Endothelial cell of umbilical vein (primary cell): ENCODE data around the gene CMC2. TPM values are rescaled to one million over a fixed set of nuclear protein-coding genes. Genes with fewer than 3 reads are reported as not detected.

ENCODE experiments used
- BruUV-seq: library from RNA; stranded (reverse); fragments of 400-500 nt; replicated peaks from 2 replicates; lab custom pipeline; 2021; lab: Mats Ljungman, UMichigan
- CTCF ChIA-PET: fragments of 300-600, 350-600 bp; sonication (Branson Sonifier 250); formaldehyde crosslinking; loops from one replicate; lab custom pipeline; 2021; ENCODE audit warnings: antibody characterized with exemption, inconsistent platforms; lab: Charles Lee
- POLR2A ChIA-PET: fragments of 300-600, 350-600 bp; sonication (Branson Sonifier 250); formaldehyde crosslinking; loops from one replicate; lab custom pipeline; 2021; ENCODE audit warnings: antibody characterized with exemption, inconsistent platforms; lab: Charles Lee
- DNase-seq: peaks from one replicate; pipeline ENCODE4 v3.0.0-alpha.2; 2011; ENCODE audit warnings: low read depth, low spot score
- FAIRE-seq: peaks from 2 replicates; lab custom pipeline; 2011; peaks lifted over from hg19 to GRCh38; lab: Jason Lieb, UNC
- H2AFZ ChIP-seq: 2 replicates; pipeline ENCODE4 v1.6.0; 2012; ENCODE audit warnings: low read depth, low read length, control low read depth, inconsistent platforms
- H3K27ac ChIP-seq: 2 replicates; pipeline ENCODE4 v1.5.1; 2011; ENCODE audit warnings: low read depth, mild to moderate bottlenecking, control low read depth, low read length, moderate library complexity; ENCODE audit not compliant: insufficient read depth
- H3K27me3 ChIP-seq, 2 experiments: 2 replicates each; pipeline versions ENCODE4 v1.6.0 to v1.6.1; 2011; ENCODE audit warnings: low read length in 2 of 2, mixed read lengths in 1 of 2; ENCODE audit not compliant: control insufficient read depth in 2 of 2, insufficient read depth in 2 of 2
- H3K36me3 ChIP-seq, 2 experiments: 2 replicates in 1 of 2; 3 replicates in 1 of 2; pipeline ENCODE4 v1.5.1; 2011; ENCODE audit warnings: low read length in 2 of 2, mild to moderate bottlenecking in 1 of 2, moderate library complexity in 1 of 2; ENCODE audit not compliant: control insufficient read depth in 2 of 2, insufficient read depth in 2 of 2; ENCODE audit errors: extremely low read depth in 1 of 2
- H3K4me1 ChIP-seq: 3 replicates; pipeline ENCODE4 v1.5.1; 2011; ENCODE audit warnings: mild to moderate bottlenecking, low read length; ENCODE audit not compliant: control insufficient read depth, insufficient read depth; ENCODE audit errors: extremely low read depth
- H3K4me2 ChIP-seq: 2 replicates; pipeline ENCODE4 v1.6.1; 2011; ENCODE audit warnings: low read length, control low read depth, mixed read lengths; ENCODE audit not compliant: insufficient read depth
- H3K4me3 ChIP-seq, 3 experiments: fragments of 200-600 bp in 1 of 3; sonication (generic), shearing (Covaris generic) in 1 of 3; replicated peaks in 1 of 3; 2 replicates each; pipeline ENCODE4 v1.5.1; 2011 to 2016; ENCODE audit warnings: control low read depth in 3 of 3, low read length in 3 of 3, mild to moderate bottlenecking in 2 of 3, inconsistent platforms in 1 of 3, low read depth in 1 of 3, moderate library complexity in 1 of 3; ENCODE audit not compliant: insufficient read depth in 1 of 3
- H3K79me2 ChIP-seq: 2 replicates; pipeline ENCODE4 v1.6.0; 2012; ENCODE audit warnings: low read length, inconsistent platforms; ENCODE audit not compliant: control insufficient read depth, insufficient read depth
- H3K9ac ChIP-seq: replicated peaks from 2 replicates; pipeline ENCODE3; 2011; ENCODE audit warnings: low read length, control low read depth; ENCODE audit not compliant: insufficient read depth; ENCODE audit errors: extremely low read depth
- H3K9me1 ChIP-seq: replicated peaks from 3 replicates; pipeline ENCODE4 v1.6.0; 2011; ENCODE audit warnings: mild to moderate bottlenecking, low read length; ENCODE audit not compliant: control insufficient read depth, insufficient read depth; ENCODE audit errors: extremely low read depth
- H3K9me3 ChIP-seq: replicated peaks from 2 replicates; pipeline ENCODE4 v1.5.1; 2012; ENCODE audit warnings: low read length, inconsistent platforms; ENCODE audit not compliant: control insufficient read depth, insufficient read depth
- H4K20me1 ChIP-seq: replicated peaks from 2 replicates; pipeline ENCODE3; 2011; ENCODE audit warnings: mild to moderate bottlenecking, low read length; ENCODE audit not compliant: control insufficient read depth, insufficient read depth; ENCODE audit errors: extremely low read depth
- EZH2 ChIP-seq: IDR thresholded peaks from 2 replicates; pipeline ENCODE4 v1.6.1; 2012; ENCODE audit warnings: borderline replicate concordance, low read depth, mild to moderate bottlenecking, moderate library complexity, low read length, inconsistent platforms; ENCODE audit not compliant: severe bottlenecking
- FOS ChIP-seq: IDR thresholded peaks from 2 replicates; pipeline ENCODE4 v1.6.1; 2011; ENCODE audit warnings: mild to moderate bottlenecking, low read length, moderate library complexity, borderline replicate concordance; ENCODE audit not compliant: insufficient read depth
- JUN ChIP-seq: IDR thresholded peaks from 2 replicates; pipeline ENCODE4 v1.6.1; 2011; ENCODE audit warnings: borderline replicate concordance, low read depth; ENCODE audit not compliant: insufficient read length, insufficient read depth
- POLR2AphosphoS5 ChIP-seq: IDR thresholded peaks from 2 replicates; pipeline ENCODE4 v1.6.1; 2012; ENCODE audit warnings: low read depth, mild to moderate bottlenecking, control low read depth, low read length, moderate library complexity; ENCODE audit not compliant: insufficient read depth
- dilution Hi-C: fragments of 300-500 bp; cut with MboI; formaldehyde crosslinking; loops from one replicate; pipeline ENCODE4 v1.15.0; 2019; ENCODE audit warnings: low sequenced_read_pairs; ENCODE audit not compliant: extremely low pct_ligation_motif_present
- intact Hi-C: fragments of 100-400 bp; cut with micrococcal nuclease; formaldehyde crosslinking; loops from one replicate; pipeline ENCODE4 v1.10.0; 2022
- polyA plus RNA-seq, 4 experiments: library from polyadenylated mRNA; depleted of rRNA in 3 of 4; stranded (reverse) in 3 of 4; unstranded in 1 of 4; fragments of >200 nt; gene quantifications; 2 replicates each; pipeline versions ENCODE4 v1.2.1 to v1.2.3, GENCODE V29; 2011 to 2012; ENCODE audit warnings: missing spikeins in 1 of 4
- total RNA-seq: library from RNA; stranded (reverse); gene quantifications from 2 replicates; pipeline ENCODE4 v1.2.3, GENCODE V29; 2021

Gene CMC2
- total and polyA plus RNA-seq, 2 donors (not counting 3 experiments of a cell fraction or from before 2014, with no cell fraction given): 97.8 to 216 TPM

DNA sequence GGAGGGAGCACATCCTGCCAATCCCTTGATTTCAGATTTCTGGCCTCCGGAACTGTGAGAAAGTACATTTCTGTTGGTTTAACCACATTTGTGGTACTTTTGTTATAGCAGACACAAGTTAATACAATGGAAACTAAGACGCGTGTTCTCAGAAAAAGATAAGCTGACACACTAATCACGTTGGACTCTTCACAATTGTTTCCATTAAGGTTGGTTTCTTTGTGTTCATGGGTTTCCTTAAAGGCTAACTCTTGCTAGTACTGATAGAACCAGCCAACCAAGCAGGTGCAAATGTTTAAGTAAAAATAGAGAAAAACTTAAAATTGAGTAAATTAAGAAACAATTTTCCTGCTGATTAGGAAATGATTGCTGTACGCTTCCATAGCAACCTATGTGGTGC is 59.4 kb downstream of the CMC2 start:
- no peaks in the 10 kb centered on the region for H3K27me3 ChIP-seq
- no peaks in the 10 kb centered on the region for H4K20me1 ChIP-seq
- H2AFZ ChIP-seq: no peak overlapping the region
- no peaks in the 10 kb centered on the region for H3K9me3 ChIP-seq
- H3K79me2 ChIP-seq: no peaks in the 10 kb centered on the region
- no peak for FAIRE-seq
- TF ChIP-seq FOS: no peak
- no peak for TF ChIP-seq POLR2AphosphoS5
- DNase-seq: no peak
- BruUV-seq: no TSS peak
- ChIA-PET POLR2A (no interaction called here), CTCF (interaction anchor here (0.9 to 5.5 kb wide), 4 partner anchors 10 to 420 kb away, joined by 3 to 218 read pairs (median 20); no protein-coding TSS in a partner anchor)
- no peak overlapping the region for H3K27ac ChIP-seq
- H3K36me3 ChIP-seq: no peaks in the 10 kb centered on the region
- intact Hi-C loops: no loop called here
- H3K4me3 ChIP-seq: no peak overlapping the region
- H3K4me1 ChIP-seq: peaks cover 8% of the 10 kb centered on the region
- dilution Hi-C loops: no loop called here
- H3K4me2 ChIP-seq: no peak overlapping the region
- no peak overlapping the region for H3K9ac ChIP-seq
- H3K9me1 ChIP-seq: no peaks in the 10 kb centered on the region

DNA sequence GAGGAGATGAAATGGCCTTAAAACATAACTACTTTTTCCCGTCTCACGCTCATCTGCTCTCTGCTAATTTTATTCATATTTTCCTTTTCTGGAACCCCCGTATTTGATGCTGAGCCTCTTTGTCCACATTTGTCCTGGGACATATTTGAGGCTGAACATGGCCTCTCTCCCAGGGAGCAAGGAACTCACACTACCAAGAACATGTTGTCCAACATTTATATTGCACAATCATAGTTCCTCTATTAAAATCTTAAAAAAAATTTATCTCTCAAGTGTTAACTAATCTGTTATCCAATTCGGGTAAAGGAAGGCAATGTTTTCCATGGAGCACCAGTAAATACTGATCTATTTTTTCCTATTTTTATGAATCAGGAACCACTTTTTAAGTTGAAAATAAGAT is 60.2 kb downstream of the CMC2 start:
- BruUV-seq: no TSS peak
- H4K20me1 ChIP-seq: no peaks in the 10 kb centered on the region
- no peak overlapping the region for H3K27ac ChIP-seq
- peaks cover 8% of the 10 kb centered on the region for H3K4me1 ChIP-seq
- no peak overlapping the region for H3K9ac ChIP-seq
- POLR2A ChIA-PET: no interaction called here
- no peak overlapping the region for H3K4me2 ChIP-seq
- H3K27me3 ChIP-seq: no peaks in the 10 kb centered on the region
- H3K9me1 ChIP-seq: no peaks in the 10 kb centered on the region
- no peaks in the 10 kb centered on the region for H3K36me3 ChIP-seq
- TF ChIP-seq JUN: no peak
- no peak for TF ChIP-seq EZH2
- H3K79me2 ChIP-seq: no peaks in the 10 kb centered on the region
- intact Hi-C loops (no loop called here), dilution Hi-C loops (no loop called here)
- CTCF ChIA-PET: no interaction called here
- no peaks in the 10 kb centered on the region for H3K9me3 ChIP-seq
- DNase-seq (no peak), FAIRE-seq (no peak)
- H2AFZ ChIP-seq: no peak overlapping the region
- no peak overlapping the region for H3K4me3 ChIP-seq
